HEK293 (cell line): ENCODE data around the gene PSEN1.

Source experiments
- CTCF ChIA-PET: fragments of 350-600 bp; formaldehyde crosslinking; extraction: SDS; loops from one replicate; lab custom pipeline; 2021; ENCODE audit warnings: antibody characterized with exemption; lab: Yijun Ruan, JAX
- POLR2A ChIA-PET: fragments of 300-600 bp; formaldehyde crosslinking; extraction: SDS; loops from one replicate; lab custom pipeline; 2020; ENCODE audit warnings: antibody characterized with exemption, inconsistent platforms; lab: Yijun Ruan, JAX
- H3K27ac ChIP-seq: fragments of 200-500 bp; sonication (Bioruptor generic); 2 replicates; pipeline ENCODE4 v1.5.1; 2014; ENCODE audit warnings: low read depth, low read length, control low read depth, inconsistent platforms; ENCODE audit errors: extremely low read depth
- H3K36me3 ChIP-seq, 2 experiments: fragments of 200-500 bp in 1 of 2; sonication (Bioruptor generic) in 1 of 2; 1 replicate in 1 of 2; 2 replicates in 1 of 2; pipeline ENCODE4 v1.5.1; 2014 to 2017; ENCODE audit warnings: inconsistent platforms in 2 of 2, low read length in 2 of 2; ENCODE audit not compliant: control insufficient read depth in 2 of 2, insufficient read depth in 1 of 2
- H3K4me1 ChIP-seq: fragments of 200-500 bp; sonication (Bioruptor generic); 2 replicates; pipeline ENCODE4 v1.5.1; 2014; ENCODE audit warnings: mild to moderate bottlenecking, low read length, inconsistent platforms; ENCODE audit not compliant: control insufficient read depth, insufficient read depth
- H3K4me3 ChIP-seq: 2 replicates; pipeline ENCODE4 v1.5.1; 2011; ENCODE audit warnings: low read depth, mild to moderate bottlenecking, control low read depth, low read length, moderate library complexity
- H3K9me3 ChIP-seq: fragments of 200-500 bp; sonication (Bioruptor generic); 2 replicates; pipeline ENCODE4 v1.5.1; 2014; ENCODE audit warnings: low read depth, low read length, inconsistent platforms; ENCODE audit not compliant: control insufficient read depth, insufficient read depth
- GLIS1 ChIP-seq: fragments of 450-650 bp; formaldehyde crosslinking; IDR thresholded peaks from 2 replicates; pipeline ENCODE4 v1.5.1; 2016; ENCODE audit warnings: missing biosample characterization, missing genetic modification characterization
- GLIS2 ChIP-seq: fragments of 450-650 bp; formaldehyde crosslinking; IDR thresholded peaks from 2 replicates; pipeline ENCODE4 v1.5.1; 2016; ENCODE audit warnings: missing biosample characterization, missing genetic modification characterization
- INSM2 ChIP-seq: fragments of 450-650 bp; formaldehyde crosslinking; IDR thresholded peaks from 2 replicates; pipeline ENCODE4 v1.5.1; 2016; ENCODE audit warnings: missing biosample characterization, missing genetic modification characterization
- KLF1 ChIP-seq: fragments of 450-650 bp; formaldehyde crosslinking; IDR thresholded peaks from 2 replicates; pipeline ENCODE4 v1.5.1; 2016; ENCODE audit warnings: missing biosample characterization, missing genetic modification characterization
- KLF16 ChIP-seq: fragments of 450-650 bp; formaldehyde crosslinking; IDR thresholded peaks from 2 replicates; pipeline ENCODE4 v1.5.1; 2017; ENCODE audit warnings: missing biosample characterization, missing genetic modification characterization
- KLF8 ChIP-seq: fragments of 450-650 bp; formaldehyde crosslinking; IDR thresholded peaks from 2 replicates; pipeline ENCODE4 v1.5.1; 2016; ENCODE audit warnings: missing biosample characterization, missing genetic modification characterization
- SCRT1 ChIP-seq: fragments of 450-650 bp; formaldehyde crosslinking; IDR thresholded peaks from 2 replicates; pipeline ENCODE4 v1.5.1; 2016; ENCODE audit warnings: missing biosample characterization, missing genetic modification characterization, borderline replicate concordance
- TRIM28 ChIP-seq: IDR thresholded peaks from 2 replicates; pipeline ENCODE4 v1.6.1; 2011; ENCODE audit warnings: low read length, control low read depth, borderline replicate concordance
- ZBTB48 ChIP-seq: fragments of 450-650 bp; formaldehyde crosslinking; IDR thresholded peaks from 2 replicates; pipeline ENCODE4 v1.5.1; 2016; ENCODE audit warnings: missing biosample characterization, missing genetic modification characterization
- ZNF140 ChIP-seq: fragments of 450-650 bp; formaldehyde crosslinking; IDR thresholded peaks from 2 replicates; pipeline ENCODE4 v1.5.1; 2016; ENCODE audit warnings: missing biosample characterization, missing genetic modification characterization
- ZNF324 ChIP-seq: fragments of 450-650 bp; formaldehyde crosslinking; IDR thresholded peaks from 2 replicates; pipeline ENCODE4 v1.5.1; 2016; ENCODE audit warnings: missing biosample characterization, missing genetic modification characterization
- ZNF416 ChIP-seq: fragments of 450-650 bp; formaldehyde crosslinking; IDR thresholded peaks from 2 replicates; pipeline ENCODE4 v1.5.1; 2016; ENCODE audit warnings: missing biosample characterization, missing genetic modification characterization
- ZNF747 ChIP-seq: fragments of 450-650 bp; formaldehyde crosslinking; IDR thresholded peaks from 2 replicates; pipeline ENCODE4 v1.5.1; 2016; ENCODE audit warnings: missing biosample characterization, missing genetic modification characterization
- ZNF843 ChIP-seq: fragments of 450-650 bp; formaldehyde crosslinking; IDR thresholded peaks from 2 replicates; pipeline ENCODE4 v1.5.1; 2016; ENCODE audit warnings: missing biosample characterization, missing genetic modification characterization
- TF ChIP-seq, protein P1 (sequence below): fragments of 450-650 bp; formaldehyde crosslinking; IDR thresholded peaks from 2 replicates; pipeline ENCODE4 v1.5.1; 2016; ENCODE audit warnings: missing biosample characterization, missing genetic modification characterization
- TF ChIP-seq, protein P2 (sequence below): fragments of 450-650 bp; formaldehyde crosslinking; IDR thresholded peaks from 2 replicates; pipeline ENCODE4 v1.5.1; 2016; ENCODE audit warnings: missing biosample characterization, missing genetic modification characterization
- TF ChIP-seq, protein P3 (sequence below): fragments of 450-650 bp; formaldehyde crosslinking; IDR thresholded peaks from 2 replicates; pipeline ENCODE4 v1.5.1; 2017; ENCODE audit warnings: missing biosample characterization, missing genetic modification characterization
- TF ChIP-seq, protein P4 (sequence below): fragments of 450-650 bp; formaldehyde crosslinking; IDR thresholded peaks from 2 replicates; pipeline ENCODE4 v1.5.1; 2016; ENCODE audit warnings: missing biosample characterization, missing genetic modification characterization

PSEN1 gene

DNA sequence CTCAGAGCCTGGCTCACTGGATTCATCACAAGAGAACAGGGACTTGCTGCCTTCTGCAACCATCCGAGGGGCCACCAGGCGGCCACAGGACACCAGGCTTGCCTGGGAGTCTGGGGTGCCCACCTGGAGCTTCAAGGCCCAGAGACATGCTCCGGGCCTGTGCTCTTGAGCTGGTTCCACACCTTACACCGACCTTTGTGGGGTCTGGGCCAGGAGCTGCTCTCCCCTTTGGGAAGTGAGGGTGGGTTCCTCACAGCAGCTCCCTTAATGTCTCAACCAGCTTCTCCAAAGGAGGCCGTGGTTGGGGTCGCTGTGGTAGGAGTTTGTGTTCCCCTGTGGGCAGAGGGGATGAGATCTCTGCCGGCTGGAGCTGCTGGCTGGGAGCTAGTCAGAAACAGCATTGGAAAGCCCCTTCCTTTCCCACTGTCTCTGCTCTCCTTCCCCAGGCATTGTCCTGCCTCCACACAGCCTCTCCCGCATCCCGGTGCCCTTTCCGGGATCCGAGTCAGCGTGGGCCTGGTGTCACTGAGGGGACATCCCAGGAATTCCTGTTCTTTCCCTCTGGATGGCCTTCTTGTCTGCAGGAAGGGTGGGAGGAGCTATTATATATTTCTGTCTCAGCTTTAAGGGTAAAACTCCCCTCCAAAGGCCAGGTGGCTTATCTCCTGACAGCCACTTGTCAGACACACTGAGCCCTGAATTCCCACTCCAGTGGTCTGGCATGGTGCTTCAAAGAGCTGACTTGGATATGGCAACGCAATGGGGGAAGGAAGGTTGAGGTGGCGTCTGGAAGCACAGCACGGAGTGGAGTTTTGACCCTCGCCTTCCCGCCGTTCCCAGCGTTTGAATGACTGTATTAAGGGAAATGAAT is 95.9 kb downstream of the PSEN1 start:
- CTCF ChIA-PET, result interaction anchor here (0.7 to 2.4 kb wide), 5 partner anchors 23 to 324 kb away, joined by 3 to 8 read pairs (median 4); no protein-coding TSS in a partner anchor
- TF ChIP-seq TRIM28 (no peak), GLIS2 (tag by site-specific recombination) (0 out of 2 replicates have a peak, but pooled peaks have one; percentile 21), GLIS1 (tag by site-specific recombination) (0 out of 2 replicates have a peak, but pooled peaks have one; percentile 13)
- TF ChIP-seq, protein P1, sequence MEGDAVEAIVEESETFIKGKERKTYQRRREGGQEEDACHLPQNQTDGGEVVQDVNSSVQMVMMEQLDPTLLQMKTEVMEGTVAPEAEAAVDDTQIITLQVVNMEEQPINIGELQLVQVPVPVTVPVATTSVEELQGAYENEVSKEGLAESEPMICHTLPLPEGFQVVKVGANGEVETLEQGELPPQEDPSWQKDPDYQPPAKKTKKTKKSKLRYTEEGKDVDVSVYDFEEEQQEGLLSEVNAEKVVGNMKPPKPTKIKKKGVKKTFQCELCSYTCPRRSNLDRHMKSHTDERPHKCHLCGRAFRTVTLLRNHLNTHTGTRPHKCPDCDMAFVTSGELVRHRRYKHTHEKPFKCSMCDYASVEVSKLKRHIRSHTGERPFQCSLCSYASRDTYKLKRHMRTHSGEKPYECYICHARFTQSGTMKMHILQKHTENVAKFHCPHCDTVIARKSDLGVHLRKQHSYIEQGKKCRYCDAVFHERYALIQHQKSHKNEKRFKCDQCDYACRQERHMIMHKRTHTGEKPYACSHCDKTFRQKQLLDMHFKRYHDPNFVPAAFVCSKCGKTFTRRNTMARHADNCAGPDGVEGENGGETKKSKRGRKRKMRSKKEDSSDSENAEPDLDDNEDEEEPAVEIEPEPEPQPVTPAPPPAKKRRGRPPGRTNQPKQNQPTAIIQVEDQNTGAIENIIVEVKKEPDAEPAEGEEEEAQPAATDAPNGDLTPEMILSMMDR (tag by site-specific recombination), result 0 out of 2 replicates have a peak, but pooled peaks have one; percentile 24
- no peak overlapping the region for H3K4me3 ChIP-seq
- POLR2A ChIA-PET, result no interaction called here
- peaks cover 20% of the 10 kb centered on the region for H3K4me1 ChIP-seq
- no peaks in the 10 kb centered on the region for H3K9me3 ChIP-seq
- H3K36me3 ChIP-seq, result no peaks in the 10 kb centered on the region
- no peak overlapping the region for H3K27ac ChIP-seq

DNA sequence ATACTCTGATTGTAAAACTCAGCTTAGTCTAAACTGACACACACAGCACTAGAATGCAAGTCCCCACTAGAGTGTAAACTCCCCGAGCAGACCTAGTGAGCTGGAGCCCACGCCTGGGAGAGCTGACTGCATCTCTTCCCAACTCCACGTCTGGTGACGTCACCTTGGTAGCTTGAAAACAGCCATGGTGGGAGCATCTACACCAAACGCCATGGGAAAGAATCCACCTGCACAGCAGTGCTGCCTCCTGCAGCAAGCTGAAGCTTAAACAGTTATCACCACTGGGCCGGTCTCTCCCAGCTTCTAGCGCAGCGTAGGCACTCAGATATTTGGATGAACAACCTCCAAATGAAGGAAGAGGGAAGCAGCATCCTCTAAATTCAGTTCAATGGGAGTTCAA is 96.7 kb downstream of the PSEN1 start:
- TF ChIP-seq, protein P2, sequence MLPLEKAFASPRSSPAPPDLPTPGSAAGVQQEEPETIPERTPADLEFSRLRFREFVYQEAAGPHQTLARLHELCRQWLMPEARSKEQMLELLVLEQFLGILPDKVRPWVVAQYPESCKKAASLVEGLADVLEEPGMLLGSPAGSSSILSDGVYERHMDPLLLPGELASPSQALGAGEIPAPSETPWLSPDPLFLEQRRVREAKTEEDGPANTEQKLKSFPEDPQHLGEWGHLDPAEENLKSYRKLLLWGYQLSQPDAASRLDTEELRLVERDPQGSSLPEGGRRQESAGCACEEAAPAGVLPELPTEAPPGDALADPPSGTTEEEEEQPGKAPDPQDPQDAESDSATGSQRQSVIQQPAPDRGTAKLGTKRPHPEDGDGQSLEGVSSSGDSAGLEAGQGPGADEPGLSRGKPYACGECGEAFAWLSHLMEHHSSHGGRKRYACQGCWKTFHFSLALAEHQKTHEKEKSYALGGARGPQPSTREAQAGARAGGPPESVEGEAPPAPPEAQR (tag by site-specific recombination), result no peak
- TF ChIP-seq ZNF324 (tag by site-specific recombination), result no peak
- no peak for TF ChIP-seq INSM2 (tag by site-specific recombination)
- TF ChIP-seq, protein P3, sequence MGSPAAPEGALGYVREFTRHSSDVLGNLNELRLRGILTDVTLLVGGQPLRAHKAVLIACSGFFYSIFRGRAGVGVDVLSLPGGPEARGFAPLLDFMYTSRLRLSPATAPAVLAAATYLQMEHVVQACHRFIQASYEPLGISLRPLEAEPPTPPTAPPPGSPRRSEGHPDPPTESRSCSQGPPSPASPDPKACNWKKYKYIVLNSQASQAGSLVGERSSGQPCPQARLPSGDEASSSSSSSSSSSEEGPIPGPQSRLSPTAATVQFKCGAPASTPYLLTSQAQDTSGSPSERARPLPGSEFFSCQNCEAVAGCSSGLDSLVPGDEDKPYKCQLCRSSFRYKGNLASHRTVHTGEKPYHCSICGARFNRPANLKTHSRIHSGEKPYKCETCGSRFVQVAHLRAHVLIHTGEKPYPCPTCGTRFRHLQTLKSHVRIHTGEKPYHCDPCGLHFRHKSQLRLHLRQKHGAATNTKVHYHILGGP, result no peak
- TF ChIP-seq KLF1, result no peak
- no peak for TF ChIP-seq KLF8 (tag by site-specific recombination)
- TF ChIP-seq ZBTB48, result no peak
- TF ChIP-seq, protein P4, sequence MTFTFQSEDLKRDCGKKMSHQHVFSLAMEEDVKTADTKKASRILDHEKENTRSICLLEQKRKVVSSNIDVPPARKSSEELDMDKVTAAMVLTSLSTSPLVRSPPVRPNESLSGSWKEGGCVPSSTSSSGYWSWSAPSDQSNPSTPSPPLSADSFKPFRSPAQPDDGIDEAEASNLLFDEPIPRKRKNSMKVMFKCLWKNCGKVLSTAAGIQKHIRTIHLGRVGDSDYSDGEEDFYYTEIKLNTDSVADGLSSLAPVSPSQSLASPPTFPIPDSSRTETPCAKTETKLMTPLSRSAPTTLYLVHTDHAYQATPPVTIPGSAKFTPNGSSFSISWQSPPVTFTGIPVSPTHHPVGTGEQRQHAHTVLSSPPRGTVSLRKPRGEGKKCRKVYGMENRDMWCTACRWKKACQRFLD (tag by site-specific recombination), result no peak
- TF ChIP-seq KLF16, result no peak
- TF ChIP-seq ZNF416, result no peak
- TF ChIP-seq ZNF140 (tag by site-specific recombination), result no peak
- TF ChIP-seq ZNF843 (tag by site-specific recombination), result no peak
- no peak for TF ChIP-seq ZNF747 (tag by site-specific recombination)
- TF ChIP-seq SCRT1 (tag by site-specific recombination), result no peak
- TF ChIP-seq, all 188 proteins: peak for 0
- CTCF ChIA-PET, result interaction anchor here (1.4 to 2.4 kb wide), 2 partner anchors 62 to 239 kb away, joined by 3 to 8 read pairs; no protein-coding TSS in a partner anchor
- H3K9me3 ChIP-seq, result no peaks in the 10 kb centered on the region
- no peak overlapping the region for H3K4me3 ChIP-seq
- POLR2A ChIA-PET, result no interaction called here
- no peaks in the 10 kb centered on the region for H3K36me3 ChIP-seq
- H3K27ac ChIP-seq, result no peak overlapping the region
- H3K4me1 ChIP-seq, result peaks cover 17% of the 10 kb centered on the region
